ENCODE measurements around the gene TRPV3.

Gene TRPV3

GRCh38 chr17:3549610-3550162, 7.9 kb downstream of the TRPV3 start:
- Histone ChIP-seq H3K36me3 (ENCODE audit: insufficient read depth, low read length) (no peaks in the 10 kb centered on the region), H3K4me1 (ENCODE audit: insufficient read depth, low read length) (no peaks in the 10 kb centered on the region), H3K27me3 (ENCODE audit: insufficient read depth, low read length) (no peaks in the 10 kb centered on the region), H2AFZ (ENCODE audit: low read depth, low read length) (no peak overlapping the region), H3K9me3 (ENCODE audit: low read length) (no peaks in the 10 kb centered on the region), H3K4me3 (ENCODE audit: low read length) (no peak overlapping the region)

DNA sequence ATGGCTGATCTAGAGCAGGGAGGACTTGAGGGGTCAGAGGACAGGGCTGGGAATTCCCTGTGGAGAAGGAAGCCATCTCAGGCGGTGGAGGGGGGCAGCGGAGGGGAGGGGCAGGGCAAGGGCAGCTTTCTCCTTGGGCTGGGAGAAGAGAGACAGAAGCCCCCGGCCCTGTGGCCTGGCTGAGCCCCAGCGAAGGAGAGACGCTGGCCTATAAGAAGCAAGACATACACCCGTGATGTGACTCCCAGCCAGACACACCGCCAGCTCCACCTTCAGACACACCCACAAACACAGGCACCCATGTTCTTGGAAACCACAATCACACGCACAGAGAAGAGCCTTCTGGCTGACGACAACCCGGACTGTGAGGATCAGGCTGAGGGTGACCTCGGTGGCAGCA, 10.0 kb downstream of the TRPV3 start:
- Histone ChIP-seq H3K4me3 (ENCODE audit: low read length) (no peak overlapping the region), H3K36me3 (ENCODE audit: insufficient read depth, low read length) (no peaks in the 10 kb centered on the region), H3K9me3 (ENCODE audit: low read length) (no peaks in the 10 kb centered on the region), H3K4me1 (ENCODE audit: insufficient read depth, low read length) (no peaks in the 10 kb centered on the region), H3K27me3 (ENCODE audit: insufficient read depth, low read length) (no peaks in the 10 kb centered on the region), H2AFZ (ENCODE audit: low read depth, low read length) (no peak overlapping the region)

DNA sequence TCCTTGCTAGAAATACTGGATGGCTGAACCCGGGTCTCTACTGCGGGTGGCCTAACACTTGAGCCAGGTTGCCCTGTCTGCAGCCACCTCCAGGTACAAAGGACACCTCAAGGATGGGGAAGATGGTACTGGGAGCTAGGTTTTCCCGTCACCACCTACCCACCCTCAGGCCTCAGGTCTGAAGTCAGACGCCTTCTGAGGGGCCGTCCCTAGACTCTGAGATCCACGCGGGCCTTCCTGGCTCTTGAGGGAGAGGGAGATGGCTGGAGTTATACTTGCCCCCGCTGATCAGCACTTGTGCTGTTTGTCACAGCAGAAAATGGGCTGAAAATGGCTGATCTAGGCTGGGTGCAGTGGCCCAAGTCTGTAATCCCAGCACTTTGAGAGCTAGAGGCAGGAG, 10.6 kb downstream of the TRPV3 start:
- H3K4me1 ChIP-seq (ENCODE audit: insufficient read depth, low read length), result no peaks in the 10 kb centered on the region
- H2AFZ ChIP-seq (ENCODE audit: low read depth, low read length), result no peak overlapping the region
- H3K27me3 ChIP-seq (ENCODE audit: insufficient read depth, low read length), result no peaks in the 10 kb centered on the region
- no peaks in the 10 kb centered on the region for H3K36me3 ChIP-seq (ENCODE audit: insufficient read depth, low read length)
- no peak overlapping the region for H3K4me3 ChIP-seq (ENCODE audit: low read length)
- no peaks in the 10 kb centered on the region for H3K9me3 ChIP-seq (ENCODE audit: low read length)

DNA sequence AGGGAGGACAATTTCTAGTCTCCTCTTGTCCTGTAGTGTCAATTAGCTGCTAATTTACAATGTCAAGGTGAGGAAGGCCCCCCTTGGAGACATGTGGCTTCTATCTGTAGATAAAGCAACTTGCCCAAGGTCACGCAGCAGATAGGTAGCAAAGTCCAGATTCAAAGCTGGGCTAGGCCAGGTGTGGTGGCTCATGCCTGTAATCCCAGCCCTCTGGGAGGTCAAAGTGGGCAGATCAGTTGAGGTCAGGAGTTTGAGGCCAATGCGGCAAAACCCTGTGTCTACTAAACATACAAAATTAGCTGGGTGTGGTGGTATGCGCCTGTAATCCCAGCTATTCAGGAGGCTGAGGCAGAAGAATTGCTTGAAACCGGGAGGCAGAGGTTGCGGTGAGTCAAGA, 11.1 kb downstream of the TRPV3 start:
- H3K9me3 ChIP-seq (ENCODE audit: low read length), result no peaks in the 10 kb centered on the region
- no peak overlapping the region for H3K4me3 ChIP-seq (ENCODE audit: low read length)
- no peaks in the 10 kb centered on the region for H3K4me1 ChIP-seq (ENCODE audit: insufficient read depth, low read length)
- H3K27me3 ChIP-seq (ENCODE audit: insufficient read depth, low read length), result no peaks in the 10 kb centered on the region
- no peaks in the 10 kb centered on the region for H3K36me3 ChIP-seq (ENCODE audit: insufficient read depth, low read length)
- no peak overlapping the region for H2AFZ ChIP-seq (ENCODE audit: low read depth, low read length)

GRCh38 chr17:3545151-3545550, 12.5 kb downstream of the TRPV3 start:
- no peaks in the 10 kb centered on the region for H3K27me3 ChIP-seq (ENCODE audit: insufficient read depth, low read length)

GRCh38 chr17:3544365-3544764, 13.2 kb downstream of the TRPV3 start:
- no peaks in the 10 kb centered on the region for H3K4me1 ChIP-seq (ENCODE audit: insufficient read depth, low read length)
- no peak overlapping the region for H2AFZ ChIP-seq (ENCODE audit: low read depth, low read length)
- H3K4me3 ChIP-seq (ENCODE audit: low read length), result no peak overlapping the region
- no peaks in the 10 kb centered on the region for H3K36me3 ChIP-seq (ENCODE audit: insufficient read depth, low read length)
- H3K9me3 ChIP-seq (ENCODE audit: low read length), result no peaks in the 10 kb centered on the region
- H3K27me3 ChIP-seq (ENCODE audit: insufficient read depth, low read length), result no peaks in the 10 kb centered on the region

More at GRCh38 chr17:3545151-3545550, 12.5 kb downstream of the TRPV3 start:
- no peaks in the 10 kb centered on the region for H3K36me3 ChIP-seq (ENCODE audit: insufficient read depth, low read length)
- no peaks in the 10 kb centered on the region for H3K4me1 ChIP-seq (ENCODE audit: insufficient read depth, low read length)
- no peaks in the 10 kb centered on the region for H3K9me3 ChIP-seq (ENCODE audit: low read length)
- no peak overlapping the region for H3K4me3 ChIP-seq (ENCODE audit: low read length)
- H2AFZ ChIP-seq (ENCODE audit: low read depth, low read length), result no peak overlapping the region

GRCh38 chr17:3543453-3543852, 14.2 kb downstream of the TRPV3 start:
- H3K4me3 ChIP-seq (ENCODE audit: low read length), result no peak overlapping the region
- H3K36me3 ChIP-seq (ENCODE audit: insufficient read depth, low read length), result no peaks in the 10 kb centered on the region
- H2AFZ ChIP-seq (ENCODE audit: low read depth, low read length), result no peak overlapping the region
- H3K4me1 ChIP-seq (ENCODE audit: insufficient read depth, low read length), result no peaks in the 10 kb centered on the region
- no peaks in the 10 kb centered on the region for H3K9me3 ChIP-seq (ENCODE audit: low read length)
- H3K27me3 ChIP-seq (ENCODE audit: insufficient read depth, low read length), result no peaks in the 10 kb centered on the region

DNA sequence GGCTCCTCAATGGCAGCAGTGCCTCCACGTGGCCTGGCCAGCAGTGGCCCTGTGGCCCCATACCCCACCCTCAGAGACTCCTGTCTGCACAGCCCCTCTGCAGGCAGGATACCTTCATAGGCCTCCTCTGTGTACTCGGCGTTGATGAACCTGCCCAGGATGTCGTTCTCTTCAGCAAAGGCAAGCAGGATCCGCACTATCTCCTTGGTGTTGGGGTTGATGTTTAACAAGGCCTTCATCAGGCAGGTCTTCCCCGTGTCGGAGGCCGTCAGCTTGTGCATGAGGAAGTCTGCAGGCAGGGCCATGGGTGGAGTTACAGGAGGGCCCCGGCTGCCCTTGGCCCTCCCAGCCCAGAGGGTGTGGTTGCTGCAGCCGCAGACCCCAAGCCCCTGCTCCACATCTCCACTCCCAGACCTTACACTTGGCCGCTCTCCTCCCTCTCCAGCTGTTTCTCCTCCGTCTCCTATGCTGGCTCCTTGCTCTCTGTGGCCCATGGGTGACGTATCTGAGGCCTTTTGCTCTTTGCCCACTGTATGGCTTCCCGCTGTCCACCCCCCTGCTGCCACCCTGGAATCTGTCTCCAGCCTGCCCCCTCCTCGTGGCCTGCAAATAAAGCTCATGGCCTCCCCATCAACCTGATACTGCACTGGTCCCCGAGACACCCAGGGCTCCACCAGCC, 15.1 kb downstream of the TRPV3 start:
- no peak overlapping the region for H2AFZ ChIP-seq (ENCODE audit: low read depth, low read length)
- no peaks in the 10 kb centered on the region for H3K36me3 ChIP-seq (ENCODE audit: insufficient read depth, low read length)

GRCh38 chr17:3539881-3540540, 17.6 kb downstream of the TRPV3 start:
- no peaks in the 10 kb centered on the region for H3K4me1 ChIP-seq (ENCODE audit: insufficient read depth, low read length)
- no peak overlapping the region for H2AFZ ChIP-seq (ENCODE audit: low read depth, low read length)
- H3K4me3 ChIP-seq (ENCODE audit: low read length), result no peak overlapping the region
- no peaks in the 10 kb centered on the region for H3K9me3 ChIP-seq (ENCODE audit: low read length)
- H3K36me3 ChIP-seq (ENCODE audit: insufficient read depth, low read length), result no peaks in the 10 kb centered on the region
- H3K27me3 ChIP-seq (ENCODE audit: insufficient read depth, low read length), result no peaks in the 10 kb centered on the region

More for the DNA sequence above, 15.1 kb downstream of the TRPV3 start:
- Histone ChIP-seq H3K4me3 (ENCODE audit: low read length) (no peak overlapping the region), H3K27me3 (ENCODE audit: insufficient read depth, low read length) (no peaks in the 10 kb centered on the region), H3K9me3 (ENCODE audit: low read length) (no peaks in the 10 kb centered on the region), H3K4me1 (ENCODE audit: insufficient read depth, low read length) (no peaks in the 10 kb centered on the region)

- Histone ChIP-seq H3K4me3 (ENCODE audit: low read length) (no peak overlapping the region), H3K9me3 (ENCODE audit: low read length) (no peaks in the 10 kb centered on the region), H3K36me3 (ENCODE audit: insufficient read depth, low read length) (no peaks in the 10 kb centered on the region), H3K27me3 (ENCODE audit: insufficient read depth, low read length) (no peaks in the 10 kb centered on the region), H3K4me1 (ENCODE audit: insufficient read depth, low read length) (no peaks in the 10 kb centered on the region), H2AFZ (ENCODE audit: low read depth, low read length) (no peak overlapping the region)
Measured at GRCh38 chr17:3536716-3537115, 20.9 kb downstream of the TRPV3 start.

DNA sequence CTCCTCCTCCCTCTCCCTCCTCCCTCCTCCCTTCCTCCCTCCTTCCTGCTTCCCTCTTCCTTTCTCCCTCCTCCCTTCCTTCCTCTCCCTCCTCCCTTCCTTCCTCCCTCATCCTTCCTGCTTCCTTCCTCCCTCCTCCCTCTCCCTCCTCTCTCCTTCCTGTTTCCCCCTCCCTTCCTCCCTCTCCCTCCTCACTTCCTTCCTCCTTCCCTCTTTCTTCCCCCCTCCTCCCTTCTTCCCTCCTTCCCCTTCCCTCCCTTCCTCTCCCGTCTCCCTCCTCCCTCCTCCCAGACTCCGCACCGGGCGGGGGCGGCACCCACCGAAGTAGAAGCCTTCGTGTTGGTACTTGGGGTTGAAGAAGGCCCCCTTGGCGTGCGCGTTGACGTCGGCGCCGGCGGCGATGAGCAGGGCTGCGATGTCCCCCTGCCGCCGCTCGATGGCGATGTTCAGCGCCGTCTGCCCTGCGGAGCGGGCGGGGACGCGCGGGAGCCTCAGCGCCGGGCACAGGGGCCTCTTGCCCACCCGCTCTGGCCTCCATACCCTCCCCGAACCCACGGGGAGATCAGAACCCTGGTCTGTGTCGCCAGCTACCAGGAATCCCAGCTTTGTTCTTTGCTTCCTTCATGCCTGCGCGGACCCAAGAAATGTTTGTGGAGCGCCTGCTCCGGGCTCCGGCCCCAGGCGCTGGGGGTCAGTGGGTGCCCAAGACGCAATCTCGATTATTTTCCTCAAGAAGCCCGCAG, 22.2 kb downstream of the TRPV3 start:
- Histone ChIP-seq H3K9me3 (ENCODE audit: low read length) (no peaks in the 10 kb centered on the region), H2AFZ (ENCODE audit: low read depth, low read length) (peak overlapping the region; percentile 71), H3K36me3 (ENCODE audit: insufficient read depth, low read length) (no peaks in the 10 kb centered on the region), H3K27me3 (ENCODE audit: insufficient read depth, low read length) (no peaks in the 10 kb centered on the region), H3K4me3 (ENCODE audit: low read length) (peak overlapping the region; percentile 9), H3K4me1 (ENCODE audit: insufficient read depth, low read length) (peaks cover 2% of the 10 kb centered on the region)

GRCh38 chr17:3534881-3535252, 22.7 kb downstream of the TRPV3 start:
- Histone ChIP-seq H3K4me3 (ENCODE audit: low read length) (no peak overlapping the region), H3K27me3 (ENCODE audit: insufficient read depth, low read length) (no peaks in the 10 kb centered on the region), H3K9me3 (ENCODE audit: low read length) (no peaks in the 10 kb centered on the region), H2AFZ (ENCODE audit: low read depth, low read length) (no peak overlapping the region), H3K4me1 (ENCODE audit: insufficient read depth, low read length) (peaks cover 7% of the 10 kb centered on the region), H3K36me3 (ENCODE audit: insufficient read depth, low read length) (no peaks in the 10 kb centered on the region)

- Histone ChIP-seq H3K9me3 (ENCODE audit: low read length) (no peaks in the 10 kb centered on the region), H3K36me3 (ENCODE audit: insufficient read depth, low read length) (no peaks in the 10 kb centered on the region), H3K27me3 (ENCODE audit: insufficient read depth, low read length) (no peaks in the 10 kb centered on the region), H3K4me1 (ENCODE audit: insufficient read depth, low read length) (peaks cover 18% of the 10 kb centered on the region), H3K4me3 (ENCODE audit: low read length) (no peak overlapping the region), H2AFZ (ENCODE audit: low read depth, low read length) (no peak overlapping the region)
Measured at GRCh38 chr17:3533752-3534151, 23.9 kb downstream of the TRPV3 start.

Measured in neuron (in vitro differentiated cells).